ENCODE data around the gene KDM1B. TPM values are rescaled to one million over a fixed set of nuclear protein-coding genes. Genes with fewer than 3 reads are reported as not detected.
"Not testable (repeated sequence)": the region's sequence is repeated elsewhere in the genome, so short reads cannot be mapped to it uniquely, and the experiment has no call there.

The KDM1B gene
- total RNA-seq, 1 experiment from 2014 or later: 11.0 TPM

DNA sequence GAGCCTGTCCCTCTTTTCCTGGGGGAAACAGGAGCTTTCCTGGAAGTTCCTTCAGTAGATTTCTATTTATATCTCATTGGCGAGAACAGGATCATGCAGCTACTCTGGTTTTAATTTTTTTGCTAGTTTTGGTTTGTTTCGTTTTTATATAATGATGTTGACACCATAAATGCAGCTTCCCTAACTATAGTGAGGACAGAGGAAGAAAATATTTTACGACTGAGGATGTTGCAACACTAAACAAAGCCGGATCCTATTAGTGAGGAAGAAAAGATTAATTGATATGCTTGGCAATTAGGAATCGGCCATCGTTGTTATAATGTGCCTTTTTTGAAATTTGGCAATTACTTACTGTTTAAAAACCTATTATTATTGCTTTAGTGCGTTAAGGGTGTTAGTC lies 16.6 kb downstream of the KDM1B start:
- no peaks in the 10 kb centered on the region; the same call in 1 of the 2 replicates for H3K36me3 ChIP-seq
- H3K4me3 ChIP-seq: no peak overlapping the region
- no peaks in the 10 kb centered on the region for H3K9me3 ChIP-seq

GRCh38 chr6:18176198-18176597 lies 21.0 kb downstream of the KDM1B start:
- DNase-seq, H3K9me3 ChIP-seq, H3K27me3 ChIP-seq, H3K36me3 ChIP-seq, H3K4me3 ChIP-seq: not testable (repeated sequence)

More for the DNA sequence above, 16.6 kb downstream of the KDM1B start:
- no peaks in the 10 kb centered on the region for H3K27me3 ChIP-seq
- no peak for DNase-seq

GRCh38 chr6:18177286-18177965 lies 22.2 kb downstream of the KDM1B start:
- H3K27me3 ChIP-seq: no peaks in the 10 kb centered on the region
- H3K9me3 ChIP-seq: no peaks in the 10 kb centered on the region
- no peaks in the 10 kb centered on the region for H3K36me3 ChIP-seq
- no peak overlapping the region for H3K4me3 ChIP-seq
- no peak for DNase-seq

DNA sequence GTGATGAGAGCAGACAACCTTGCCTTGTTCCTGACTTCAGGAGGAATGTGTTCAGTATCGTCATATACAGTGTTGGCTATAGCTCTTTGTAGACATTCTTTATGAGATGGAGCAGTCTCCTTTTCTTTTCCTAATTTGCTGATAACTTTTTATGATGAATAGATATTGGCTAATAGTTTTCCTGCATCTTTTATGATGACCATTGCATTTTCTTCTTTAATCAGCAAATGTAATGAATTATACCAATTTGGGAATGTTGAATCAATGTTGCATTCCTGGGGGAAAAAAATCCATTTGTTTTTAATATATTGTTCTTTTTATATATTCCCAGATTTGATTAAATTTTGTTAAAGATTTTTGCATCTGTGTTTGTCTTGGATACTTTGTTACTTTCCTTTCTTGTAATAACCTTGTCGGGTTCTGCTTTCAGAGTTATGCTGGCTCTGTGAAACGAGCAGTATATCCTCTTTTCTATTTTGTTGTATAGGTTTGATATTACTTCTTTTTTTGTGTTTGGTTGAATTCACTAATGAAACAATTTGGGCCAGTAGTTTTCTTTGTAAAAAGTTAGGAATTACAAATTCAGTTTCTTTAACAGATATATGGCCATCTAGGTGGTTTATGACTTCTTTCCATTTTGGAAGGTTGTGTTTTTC lies 23.9 kb downstream of the KDM1B start:
- Histone ChIP-seq H3K27me3 (no peaks in the 10 kb centered on the region), H3K9me3 (no peaks in the 10 kb centered on the region), H3K36me3 (no peaks in the 10 kb centered on the region), H3K4me3 (no peak overlapping the region)
- no peak for DNase-seq

DNA sequence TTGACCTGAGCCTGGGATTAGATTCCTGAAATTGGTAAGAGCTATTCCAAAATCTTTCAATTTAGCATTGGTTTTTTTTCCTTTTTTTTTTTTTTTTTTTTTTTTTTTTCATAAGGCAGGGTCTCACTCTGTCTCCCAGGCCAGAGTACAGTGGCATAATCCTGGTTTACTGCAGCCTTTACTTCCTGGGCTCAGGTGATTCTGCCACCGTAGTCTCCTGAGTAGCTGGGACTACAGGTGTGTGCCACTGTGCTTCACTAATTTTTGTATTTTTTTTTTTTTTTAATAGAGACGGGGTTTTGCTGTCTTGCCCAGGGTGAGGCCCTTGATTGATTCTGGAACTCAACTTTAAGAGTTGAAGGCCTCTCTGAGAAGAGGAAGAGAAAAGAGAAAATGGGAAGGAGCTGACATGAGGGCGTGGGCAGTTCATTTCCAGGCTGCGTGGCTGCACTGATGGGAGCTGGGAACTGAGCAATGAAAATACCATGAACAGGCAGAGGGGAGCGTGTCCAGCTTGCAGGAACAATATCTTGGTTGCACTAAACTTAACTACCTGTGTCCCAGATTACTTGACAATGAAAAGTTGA lies 24.6 kb downstream of the KDM1B start:
- Histone ChIP-seq H3K36me3 (no peaks in the 10 kb centered on the region), H3K27me3 (no peaks in the 10 kb centered on the region), H3K4me3 (no peak overlapping the region), H3K9me3 (no peaks in the 10 kb centered on the region)
- no peak for DNase-seq

DNA sequence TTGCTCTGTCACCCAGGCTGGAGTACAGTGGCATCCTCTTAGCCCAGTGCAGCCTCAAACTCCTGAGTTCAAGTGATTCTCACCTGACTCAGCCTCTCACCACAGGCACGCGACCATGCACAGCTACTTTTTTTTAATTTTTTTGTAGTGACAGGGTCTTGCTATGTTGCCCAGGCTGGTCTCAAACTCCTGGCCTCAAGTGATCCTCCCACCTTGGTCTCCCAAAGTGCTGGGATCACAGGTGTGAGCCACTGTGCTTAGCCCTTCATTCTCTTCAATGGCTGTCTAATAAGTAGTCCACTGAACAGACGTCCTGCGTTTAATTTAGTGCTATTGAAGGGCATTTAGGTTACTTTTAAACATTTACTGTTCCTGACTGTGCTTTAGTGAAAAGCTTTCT lies 27.3 kb downstream of the KDM1B start:
- Histone ChIP-seq H3K27me3 (no peaks in the 10 kb centered on the region), H3K9me3 (no peaks in the 10 kb centered on the region), H3K4me3 (no peak overlapping the region), H3K36me3 (no peaks in the 10 kb centered on the region)
- DNase-seq: no peak

DNA sequence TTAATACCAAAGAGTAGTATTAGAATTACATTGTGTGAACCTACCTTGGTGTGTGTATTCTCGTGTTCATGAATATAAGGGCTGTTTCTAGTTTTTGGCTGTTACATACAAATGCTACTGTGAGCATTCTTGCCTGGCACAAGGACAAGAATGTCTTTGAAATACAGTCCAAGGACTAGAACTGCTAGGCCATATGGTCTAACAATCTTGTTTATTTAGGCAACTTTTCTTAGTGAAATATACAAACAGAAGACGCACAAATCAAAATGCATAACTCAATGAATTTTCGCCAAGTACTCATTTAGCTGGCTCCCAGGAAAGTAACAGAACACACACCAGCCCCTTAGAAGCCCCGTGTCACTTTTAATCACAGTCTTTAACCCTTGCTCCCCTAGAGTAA lies 28.5 kb downstream of the KDM1B start:
- DNase-seq: no peak

GRCh38 chr6:18185624-18186023 lies 30.4 kb downstream of the KDM1B start:
- no peak for DNase-seq
- H3K27me3 ChIP-seq: no peaks in the 10 kb centered on the region
- H3K9me3 ChIP-seq: no peaks in the 10 kb centered on the region
- H3K36me3 ChIP-seq: no peaks in the 10 kb centered on the region
- no peak overlapping the region for H3K4me3 ChIP-seq

More for the DNA sequence above, 28.5 kb downstream of the KDM1B start:
- no peaks in the 10 kb centered on the region for H3K36me3 ChIP-seq
- H3K27me3 ChIP-seq: no peaks in the 10 kb centered on the region
- H3K9me3 ChIP-seq: no peaks in the 10 kb centered on the region
- H3K4me3 ChIP-seq: no peak overlapping the region

- no peaks in the 10 kb centered on the region for H3K27me3 ChIP-seq
- H3K4me3 ChIP-seq: no peak overlapping the region
- DNase-seq: no peak
- no peaks in the 10 kb centered on the region for H3K36me3 ChIP-seq
- H3K9me3 ChIP-seq: no peaks in the 10 kb centered on the region
Observed at GRCh38 chr6:18186033-18186432, 30.8 kb downstream of the KDM1B start.

GRCh38 chr6:18186540-18187250 lies 31.5 kb downstream of the KDM1B start:
- Histone ChIP-seq H3K9me3 (no peaks in the 10 kb centered on the region), H3K4me3 (no peak overlapping the region), H3K27me3 (no peaks in the 10 kb centered on the region), H3K36me3 (no peaks in the 10 kb centered on the region)
- DNase-seq: no peak

DNA sequence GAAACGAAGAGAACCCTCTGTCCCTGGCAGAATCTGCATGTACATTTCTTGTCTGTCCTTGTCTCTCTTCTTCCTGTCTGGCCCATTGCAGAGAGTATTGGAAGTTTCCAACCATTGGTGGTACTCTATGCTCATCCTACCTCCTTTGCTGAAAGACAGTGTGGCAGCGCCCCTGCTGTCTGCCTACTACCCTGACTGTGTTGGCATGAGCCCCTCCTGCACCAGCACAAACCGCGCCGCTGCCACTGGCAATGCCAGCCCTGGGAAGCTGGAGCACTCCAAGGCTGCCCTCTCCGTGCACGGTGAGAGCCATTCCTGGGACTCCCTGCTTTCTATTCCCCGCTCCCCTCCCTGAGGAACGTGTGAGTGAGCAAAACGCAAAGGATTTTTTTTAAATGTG lies 32.5 kb downstream of the KDM1B start:
- H3K4me3 ChIP-seq: no peak overlapping the region
- H3K36me3 ChIP-seq: no peaks in the 10 kb centered on the region
- no peaks in the 10 kb centered on the region for H3K9me3 ChIP-seq
- H3K27me3 ChIP-seq: no peaks in the 10 kb centered on the region
- no peak for DNase-seq

GRCh38 chr6:18189196-18189595 lies 34.0 kb downstream of the KDM1B start:
- Histone ChIP-seq H3K4me3 (no peak overlapping the region), H3K9me3 (no peaks in the 10 kb centered on the region)

DNA sequence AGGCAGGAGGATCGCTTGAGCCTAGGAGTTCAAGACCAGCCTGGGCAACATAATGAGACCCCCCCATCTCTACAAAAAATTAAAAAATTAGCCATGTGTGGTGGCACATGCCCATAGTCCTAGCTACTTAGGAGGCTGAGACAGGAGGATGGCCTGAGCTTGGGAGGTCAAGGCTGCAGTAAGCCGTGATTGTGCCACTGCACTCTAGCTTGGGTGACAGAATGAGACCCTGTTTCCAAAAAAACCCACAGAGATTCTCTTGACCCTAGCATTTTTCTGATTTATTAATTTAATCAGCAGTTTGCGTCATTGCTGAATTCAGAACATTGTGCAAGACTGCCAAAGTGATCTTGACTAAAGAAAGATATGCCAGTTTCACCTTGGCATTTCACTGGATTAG lies 36.8 kb downstream of the KDM1B start:
- DNase-seq: no peak
- Histone ChIP-seq H3K36me3 (no peaks in the 10 kb centered on the region), H3K27me3 (no peaks in the 10 kb centered on the region), H3K4me3 (no peak overlapping the region), H3K9me3 (no peaks in the 10 kb centered on the region)

More at GRCh38 chr6:18189196-18189595, 34.0 kb downstream of the KDM1B start:
- H3K27me3 ChIP-seq: no peaks in the 10 kb centered on the region
- no peak for DNase-seq
- H3K36me3 ChIP-seq: no peaks in the 10 kb centered on the region

DNA sequence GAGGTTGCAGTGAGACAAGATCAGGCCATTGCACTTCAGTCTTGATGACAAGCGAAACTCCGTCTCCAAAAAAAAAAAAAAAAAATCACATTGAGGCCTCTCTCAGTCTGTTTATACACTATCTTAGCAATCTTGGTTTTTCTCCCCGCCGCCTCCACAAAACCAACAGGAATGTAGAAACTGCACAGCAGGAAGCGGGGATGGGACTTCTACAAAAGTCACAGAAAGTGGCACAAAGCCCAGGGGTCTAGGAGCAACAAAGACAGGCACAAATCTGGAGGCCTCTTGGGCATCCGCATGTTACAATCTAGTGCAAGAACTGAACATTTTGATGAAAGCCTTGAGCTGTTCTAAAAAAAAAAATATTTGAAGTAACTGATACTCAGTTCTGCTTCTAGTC lies 48.6 kb downstream of the KDM1B start:
- no peak overlapping the region for H3K4me3 ChIP-seq
- H3K27me3 ChIP-seq: no peaks in the 10 kb centered on the region
- no peak for DNase-seq
- H3K9me3 ChIP-seq: no peaks in the 10 kb centered on the region
- H3K36me3 ChIP-seq: no peaks in the 10 kb centered on the region

GRCh38 chr6:18204691-18205090 lies 49.5 kb downstream of the KDM1B start:
- Histone ChIP-seq H3K27me3 (no peaks in the 10 kb centered on the region), H3K4me3 (no peak overlapping the region), H3K36me3 (no peaks in the 10 kb centered on the region), H3K9me3 (no peaks in the 10 kb centered on the region)
- no peak for DNase-seq

GRCh38 chr6:18206591-18206990 lies 51.4 kb downstream of the KDM1B start:
- Histone ChIP-seq H3K27me3 (no peaks in the 10 kb centered on the region), H3K4me3 (no peak overlapping the region), H3K36me3 (no peaks in the 10 kb centered on the region), H3K9me3 (no peaks in the 10 kb centered on the region)
- DNase-seq: no peak

GRCh38 chr6:18207438-18207837 lies 52.2 kb downstream of the KDM1B start:
- no peaks in the 10 kb centered on the region for H3K36me3 ChIP-seq
- no peaks in the 10 kb centered on the region for H3K27me3 ChIP-seq
- DNase-seq: no peak
- no peaks in the 10 kb centered on the region for H3K9me3 ChIP-seq
- H3K4me3 ChIP-seq: no peak overlapping the region
